NCI-H1694 (cell line): ENCODE results near the gene COMMD4.
A peak's percentile ranks its signal among the peaks of the same experiment; 100 is the strongest.

ENCODE experiments used
- DNase-seq: peaks from one replicate; lab custom pipeline; 2025; lab: John Stamatoyannopoulos, UW

COMMD4 gene

GRCh38 chr15:75356517-75356916 lies 20.7 kb downstream of the COMMD4 start:
- DNase-seq = no peak

DNA sequence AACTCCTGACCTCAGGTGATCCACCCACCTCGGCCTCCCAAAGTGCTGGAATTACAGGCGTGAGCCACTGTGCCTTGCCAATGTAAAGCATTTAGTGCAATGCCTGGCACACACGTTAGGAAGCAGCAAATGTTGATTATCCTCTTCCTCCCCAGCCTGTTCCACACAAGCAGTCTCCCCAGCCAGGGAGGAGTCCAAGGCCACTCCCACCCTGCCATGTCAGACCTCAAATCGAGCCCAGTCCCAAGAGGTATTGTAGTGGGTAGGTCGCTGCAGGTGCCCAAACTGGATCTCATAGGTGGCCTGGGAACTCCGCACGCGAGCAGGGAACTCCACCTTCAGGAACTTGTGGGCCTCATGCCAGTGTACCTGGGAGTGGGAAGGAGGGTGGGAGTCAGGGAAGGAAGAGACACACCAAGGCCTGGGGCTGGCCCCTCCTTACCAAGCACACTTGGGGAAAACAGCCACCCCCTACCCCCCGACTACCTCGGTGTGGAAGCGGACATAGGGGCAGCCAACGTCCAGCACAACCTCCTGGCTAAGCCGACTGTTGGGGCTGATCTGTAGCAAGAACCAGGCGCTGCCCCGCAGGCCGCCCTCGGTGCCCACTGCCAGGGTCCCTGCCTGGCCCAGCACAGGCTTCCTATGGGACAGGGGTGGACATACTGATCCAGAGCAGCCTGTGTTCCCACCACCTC lies 22.3 kb downstream of the COMMD4 start:
- no peak for DNase-seq

DNA sequence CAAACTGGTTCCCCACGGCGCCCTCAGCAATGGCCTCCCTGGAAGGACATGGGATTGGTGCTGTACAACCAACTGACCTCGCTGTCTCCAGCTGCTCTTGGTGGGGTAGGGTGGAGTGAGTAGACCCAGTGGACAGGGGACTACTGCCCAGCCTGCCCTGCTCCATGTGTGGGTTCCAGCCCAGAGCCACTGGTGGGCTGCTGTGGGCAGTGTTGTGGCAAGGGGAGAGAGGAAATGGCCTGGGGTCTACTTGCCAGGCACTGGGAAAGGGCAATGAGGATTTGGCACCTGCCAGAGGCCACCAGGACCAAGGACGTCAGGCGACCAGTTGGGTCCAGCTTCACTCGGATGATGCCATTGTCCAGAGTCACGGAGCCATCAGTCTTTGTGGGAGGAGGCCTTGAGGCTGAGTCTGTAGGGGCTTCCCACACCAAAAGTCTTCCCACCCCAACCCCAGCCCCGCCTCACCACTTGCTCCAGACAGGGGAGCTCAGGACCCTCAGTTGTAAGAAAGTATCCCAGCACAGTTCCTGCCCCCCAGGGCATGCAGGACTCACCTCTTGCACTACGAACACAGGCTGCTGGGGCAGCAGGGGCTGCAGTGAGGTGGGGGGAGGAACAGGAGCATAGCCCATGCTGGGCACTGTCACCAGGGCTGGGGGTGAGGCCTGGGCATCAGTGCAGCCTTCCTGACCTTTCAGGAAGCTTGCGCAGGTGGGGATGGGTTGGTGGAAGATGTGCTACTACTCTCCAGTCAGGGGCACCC lies 23.1 kb downstream of the COMMD4 start:
- no peak for DNase-seq

DNA sequence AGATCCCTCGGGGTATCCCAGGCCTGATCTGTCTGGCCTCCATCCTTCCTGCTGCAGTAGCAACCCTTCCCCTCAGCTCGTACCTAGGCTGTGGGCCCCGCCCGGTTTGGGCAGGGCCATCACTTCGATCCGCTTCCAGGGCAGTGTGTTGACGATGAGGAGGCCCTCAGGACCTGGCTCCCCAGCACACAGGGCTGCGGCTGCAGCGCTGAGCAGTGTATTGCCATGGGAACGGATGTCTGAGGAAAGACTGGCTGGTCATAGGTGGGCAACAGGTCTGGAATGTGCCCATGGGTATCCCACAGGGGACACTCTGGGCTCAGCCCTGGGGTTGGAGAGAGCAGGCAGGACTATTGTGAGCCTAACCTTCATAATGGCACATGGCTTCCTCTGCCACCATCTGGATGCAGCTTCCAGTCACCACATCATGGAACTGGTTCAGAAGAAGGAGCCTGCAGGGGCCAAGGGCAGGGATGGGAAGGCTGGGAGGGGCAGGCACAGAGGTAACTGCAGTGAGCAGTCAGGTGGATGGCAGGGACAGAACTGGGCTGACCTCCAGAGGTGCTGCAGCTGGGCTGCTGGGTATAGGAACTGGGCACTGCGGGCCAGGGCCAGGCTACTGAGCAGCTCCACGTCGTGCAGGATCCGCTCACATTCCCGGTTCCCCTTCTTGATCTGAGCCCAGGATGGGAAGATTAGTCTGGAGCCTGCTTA lies 23.8 kb downstream of the COMMD4 start:
- no peak for DNase-seq

DNA sequence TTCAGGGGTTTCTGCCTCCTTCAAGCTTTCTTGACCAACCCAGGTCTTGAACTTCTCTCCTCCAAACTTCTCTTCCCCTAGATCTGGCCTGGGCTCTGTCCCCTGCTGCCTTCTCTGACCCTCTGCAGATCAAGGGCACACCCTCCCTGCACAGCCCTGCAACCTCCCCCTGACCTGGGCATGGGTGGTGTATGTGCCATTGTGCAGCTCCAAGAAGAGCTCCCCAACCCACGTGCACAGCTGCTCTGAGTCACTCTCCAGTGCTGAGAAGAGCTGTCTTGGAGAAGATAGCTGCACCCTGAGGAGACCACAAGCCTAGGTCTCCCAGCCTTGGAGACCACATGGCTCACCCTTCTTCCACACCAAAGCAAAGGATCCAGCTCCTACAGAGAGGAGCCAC lies 24.5 kb downstream of the COMMD4 start:
- no peak for DNase-seq

- DNase-seq = no peak
These were observed 25.0 kb downstream of the COMMD4 start for GRCh38 chr15:75360856-75361255.

GRCh38 chr15:75361361-75361988 lies 25.6 kb downstream of the COMMD4 start:
- no peak for DNase-seq

DNA sequence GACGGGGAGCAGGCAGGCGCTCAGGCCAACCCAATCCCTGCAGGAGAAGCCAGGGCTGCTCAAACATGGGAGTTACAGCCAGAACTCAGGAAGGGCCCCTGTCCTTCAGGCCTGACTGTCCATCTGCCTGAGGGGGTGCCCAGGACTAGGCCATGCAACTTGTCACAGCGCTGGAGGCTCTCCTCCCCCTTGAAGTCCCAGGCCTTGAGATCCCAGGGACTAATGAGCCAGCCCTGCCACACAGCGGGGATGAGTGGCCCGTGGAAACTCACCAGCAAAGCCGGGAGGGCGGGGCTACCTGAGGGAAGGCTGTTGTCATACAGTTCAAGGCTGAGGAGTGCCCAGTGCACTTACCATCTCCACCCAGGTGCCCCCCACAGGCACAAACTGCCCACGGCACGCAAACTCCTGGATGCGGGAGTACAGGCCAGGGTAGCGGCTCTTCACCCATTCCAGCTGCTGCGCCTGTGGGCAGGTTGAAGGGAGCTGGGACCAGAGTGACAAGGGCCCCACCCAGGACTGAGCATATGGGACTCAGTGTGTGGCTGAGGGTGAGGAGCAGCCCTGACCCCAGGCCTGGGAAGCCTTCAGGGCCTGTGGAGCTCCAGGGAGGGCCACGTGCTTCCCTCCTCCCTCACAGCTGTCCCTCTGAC lies 26.3 kb downstream of the COMMD4 start:
- no peak for DNase-seq

DNA sequence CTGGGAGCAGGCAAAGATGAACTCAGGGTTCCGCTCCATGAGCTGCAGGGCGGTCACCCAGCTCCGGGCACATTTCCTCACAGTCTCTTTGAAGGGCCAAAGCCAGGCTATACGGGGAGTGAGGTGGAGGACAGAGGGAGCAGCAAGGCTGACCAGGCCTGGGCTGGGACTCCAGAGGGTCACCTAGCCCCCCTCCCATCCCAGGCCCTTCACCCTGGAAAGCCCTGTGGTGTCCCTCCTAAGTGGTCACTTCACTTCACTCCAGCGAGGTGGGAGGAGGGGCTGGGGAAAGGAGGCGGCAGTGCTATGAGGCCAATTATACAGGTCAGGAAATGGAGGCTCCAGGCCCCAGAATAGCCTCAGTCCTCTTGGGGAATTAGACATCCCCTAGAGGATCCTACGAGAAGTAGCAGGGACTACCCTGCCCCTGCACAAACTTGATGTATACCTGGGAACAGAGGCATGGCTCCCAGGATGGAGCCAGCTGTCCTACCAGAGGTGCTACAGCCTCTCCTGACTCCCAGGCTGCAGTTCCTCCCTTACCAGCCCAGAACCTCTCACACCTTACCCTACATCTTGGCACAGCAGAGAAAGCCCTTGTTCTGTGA lies 26.9 kb downstream of the COMMD4 start:
- no peak for DNase-seq

DNA sequence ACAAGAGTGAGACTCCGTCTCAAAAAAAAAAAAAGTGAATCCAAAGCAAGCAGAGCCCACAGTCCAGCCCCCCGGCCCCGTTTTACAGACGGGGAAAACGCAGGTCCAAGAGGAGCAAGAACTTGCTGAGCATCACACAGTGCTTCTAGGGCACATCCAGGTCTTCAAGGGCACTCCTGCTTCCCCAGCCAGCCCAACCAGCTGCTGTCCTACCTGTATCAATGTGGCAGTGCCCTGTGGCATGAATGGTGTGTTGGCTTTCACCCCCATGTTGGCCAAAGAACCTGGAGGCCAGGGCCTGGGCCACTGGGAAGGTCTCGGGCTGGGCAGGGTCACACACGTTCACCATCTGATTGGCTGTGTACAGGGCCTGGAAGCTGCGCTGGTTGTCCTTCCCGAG lies 27.9 kb downstream of the COMMD4 start:
- no peak for DNase-seq

DNA sequence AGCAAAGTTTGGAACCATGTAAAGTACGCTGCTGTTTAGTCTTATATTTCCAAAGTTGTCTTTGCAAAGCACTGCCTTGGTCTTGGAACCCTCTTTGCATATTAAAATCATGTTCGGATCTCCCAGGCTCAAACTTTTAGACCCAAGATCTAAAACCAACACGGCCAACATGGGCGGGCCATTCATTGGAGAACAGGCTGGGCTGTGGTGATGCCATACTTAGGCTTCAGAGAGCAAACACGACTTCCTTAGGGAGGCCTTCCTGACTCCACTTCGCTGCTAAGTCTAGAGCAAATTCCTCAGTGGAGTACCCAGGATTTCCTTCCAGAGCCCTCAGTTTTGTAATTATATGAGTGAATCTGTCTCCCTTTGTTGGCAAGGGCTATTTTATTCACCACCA lies 29.0 kb downstream of the COMMD4 start:
- DNase-seq = no peak

- DNase-seq = no peak
These were observed 30.3 kb downstream of the COMMD4 start for GRCh38 chr15:75366163-75366562.

DNA sequence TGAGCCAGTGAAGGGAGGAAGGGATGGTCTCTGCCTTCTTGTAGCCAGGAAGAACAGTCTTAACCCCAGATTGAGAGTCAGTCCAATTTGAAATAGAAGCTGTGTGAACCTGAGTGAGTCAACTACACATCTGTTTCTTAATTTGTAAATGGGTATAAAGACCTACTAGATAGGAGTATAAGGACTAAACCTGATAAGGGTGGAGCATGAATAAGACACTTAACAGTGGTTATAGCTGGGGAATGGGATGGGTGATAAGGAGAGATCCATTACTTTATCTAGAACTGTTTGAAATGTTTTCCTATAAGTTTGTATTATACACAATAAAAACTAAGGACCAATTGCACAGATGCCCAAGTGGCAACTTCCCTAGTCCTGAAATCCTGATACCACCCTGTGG lies 31.1 kb downstream of the COMMD4 start:
- DNase-seq = no peak

DNA sequence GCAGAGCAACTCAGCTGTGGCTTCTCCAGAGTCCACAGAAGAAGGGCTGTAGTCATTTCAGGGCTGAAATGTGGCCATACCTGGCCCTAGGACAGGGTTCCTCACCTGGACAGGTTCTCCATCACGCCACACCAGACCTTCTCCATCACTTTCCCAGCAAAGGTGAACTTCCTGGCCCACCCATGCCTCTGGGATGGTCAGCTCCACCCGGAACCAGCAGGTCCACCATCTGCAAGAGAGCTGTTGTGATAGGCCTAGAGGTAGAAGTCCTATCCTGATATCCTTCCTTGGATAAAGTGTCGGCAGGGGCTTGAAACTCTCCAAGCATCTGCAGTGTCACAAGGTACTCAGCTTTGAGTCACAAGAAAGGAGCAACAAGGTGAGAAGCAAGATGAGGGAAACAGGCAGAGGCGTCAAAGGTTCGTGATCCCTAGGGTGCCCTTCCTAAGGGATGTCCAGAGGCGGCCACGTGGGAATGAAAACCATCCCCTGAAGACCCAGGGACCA lies 31.6 kb downstream of the COMMD4 start:
- no peak for DNase-seq

- DNase-seq = peak; percentile 88
These were observed 32.2 kb downstream of the COMMD4 start, which contains the start of gene MAN2C1 for GRCh38 chr15:75367913-75368688. TSS of gene MAN2C1 (minus strand) at chr15:75368607. CDS start at chr15:75368583, 24 bp downstream.

DNA sequence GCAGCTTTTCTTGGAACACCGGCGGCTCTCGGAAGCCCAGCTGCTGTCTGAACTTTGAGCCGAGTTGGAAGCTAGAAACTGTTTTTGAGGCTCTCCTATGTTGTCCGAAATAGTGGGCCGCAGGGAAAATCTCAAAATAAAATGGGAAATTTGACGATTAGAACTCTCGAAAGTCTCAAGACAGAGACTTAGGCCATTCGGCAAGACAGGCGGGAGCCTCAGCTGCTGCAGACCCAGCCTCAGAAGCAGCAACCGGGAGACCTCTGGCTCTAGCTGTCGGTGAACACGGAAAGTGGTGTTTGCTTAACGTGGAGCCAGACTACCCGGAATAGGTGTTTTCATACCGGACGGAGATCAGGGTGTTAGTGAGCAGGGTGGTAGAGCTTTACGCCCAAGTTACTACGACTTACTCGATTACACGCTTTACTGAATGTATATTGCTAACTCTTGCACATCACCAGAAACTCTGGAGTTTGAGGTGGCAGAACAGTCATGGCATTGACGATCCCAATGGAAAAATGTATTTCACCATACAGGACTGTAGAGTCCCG lies 32.9 kb downstream of the COMMD4 start:
- no peak for DNase-seq

- DNase-seq = no peak
These were observed 34.2 kb downstream of the COMMD4 start for GRCh38 chr15:75369897-75370581.

DNA sequence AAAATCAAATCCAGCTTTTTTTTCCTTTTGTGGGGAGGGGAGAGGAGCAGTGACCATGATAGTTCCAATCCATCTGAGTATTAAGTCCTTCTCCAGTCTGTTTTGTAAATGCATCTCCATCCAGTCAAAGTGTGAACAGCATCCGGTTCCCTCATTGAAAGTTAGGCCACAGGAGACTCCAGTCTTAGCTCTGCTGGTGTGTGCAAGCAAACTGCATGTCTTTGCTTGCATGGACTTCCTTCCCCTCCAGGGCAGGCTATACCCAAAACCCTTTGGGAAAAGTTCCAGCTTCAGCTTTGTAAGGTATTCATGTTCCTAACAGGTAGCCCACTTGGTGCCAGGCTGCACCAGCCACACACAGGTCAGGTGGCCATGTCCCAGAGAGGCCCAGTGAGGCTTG lies 35.6 kb downstream of the COMMD4 start:
- DNase-seq = no peak

DNA sequence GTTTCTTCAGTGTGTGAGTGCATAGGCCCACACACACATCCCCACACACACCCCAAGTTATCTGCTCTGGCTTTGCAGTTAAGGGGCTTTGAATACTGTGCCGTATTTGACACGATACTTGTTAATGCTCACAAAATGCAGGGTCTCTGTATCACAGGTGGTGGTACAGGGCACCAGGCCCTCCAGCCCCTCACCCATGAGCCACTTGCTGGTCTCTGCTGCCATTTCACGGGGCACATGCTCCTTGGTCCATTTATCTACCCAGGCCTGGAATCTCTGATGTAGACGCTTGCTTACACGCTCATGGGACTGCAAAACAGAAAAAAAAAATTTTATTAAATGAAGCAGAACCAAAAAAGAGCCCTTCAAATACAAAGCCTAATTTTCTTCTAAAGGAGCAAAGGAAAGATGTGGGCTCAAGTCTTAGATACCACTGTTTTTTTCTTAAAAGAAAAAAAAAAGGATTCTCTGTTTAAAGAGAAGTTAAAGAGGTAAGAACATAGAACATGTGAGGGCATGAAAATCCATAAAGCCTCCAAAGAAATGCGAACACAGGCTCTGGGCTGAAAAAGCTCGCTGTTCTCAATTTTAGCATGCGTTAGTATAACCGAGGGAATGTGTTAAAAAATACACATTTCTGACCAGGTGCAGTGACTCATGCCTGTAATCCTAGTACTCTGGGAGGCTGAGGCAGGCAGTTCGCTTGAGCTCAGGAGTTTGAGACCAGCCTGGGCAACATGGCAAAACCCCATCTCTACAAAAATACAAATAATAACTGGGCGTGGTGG lies 36.2 kb downstream of the COMMD4 start:
- DNase-seq = no peak
